ENCODE data around the gene ACTRT3. TPM values are rescaled to one million over a fixed set of nuclear protein-coding genes. Genes with fewer than 3 reads are reported as not detected.

The ACTRT3 gene
- total and polyA plus RNA-seq, 2 of the 13 experiments (the other 11 are each of a cell fraction or from before 2014, with no cell fraction given) = 0.42 to 0.97 TPM

DNA sequence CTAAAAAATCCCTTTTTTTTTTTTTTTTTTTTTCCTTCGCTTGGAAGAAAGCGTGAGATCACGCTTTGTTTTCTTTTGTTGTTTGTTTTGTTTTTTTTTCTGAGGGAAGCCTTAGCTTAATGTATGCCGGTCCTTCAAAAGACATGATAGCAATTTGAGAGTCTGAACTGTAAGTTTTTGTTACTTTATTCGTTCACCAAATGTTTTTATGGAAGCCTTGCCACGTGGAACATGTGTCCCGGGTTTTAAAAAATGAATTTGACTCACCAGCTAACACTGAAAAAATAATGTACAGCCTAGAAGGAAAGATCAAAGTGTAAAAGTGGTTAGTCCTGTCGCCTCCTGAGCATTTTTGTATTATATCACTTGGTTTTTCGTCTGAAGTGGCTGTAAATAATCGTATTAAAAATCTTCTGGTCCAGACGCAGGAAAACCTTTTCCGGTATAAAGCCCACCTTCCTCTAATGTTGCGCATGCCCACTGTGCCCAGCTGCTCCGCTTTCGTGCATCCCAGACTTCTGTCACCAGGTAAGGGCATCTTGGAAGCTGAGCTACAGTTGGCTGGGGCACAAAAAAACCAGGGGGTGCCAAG lies 3.0 kb upstream of the ACTRT3 start (continued):
- TF ChIP-seq, protein P1, sequence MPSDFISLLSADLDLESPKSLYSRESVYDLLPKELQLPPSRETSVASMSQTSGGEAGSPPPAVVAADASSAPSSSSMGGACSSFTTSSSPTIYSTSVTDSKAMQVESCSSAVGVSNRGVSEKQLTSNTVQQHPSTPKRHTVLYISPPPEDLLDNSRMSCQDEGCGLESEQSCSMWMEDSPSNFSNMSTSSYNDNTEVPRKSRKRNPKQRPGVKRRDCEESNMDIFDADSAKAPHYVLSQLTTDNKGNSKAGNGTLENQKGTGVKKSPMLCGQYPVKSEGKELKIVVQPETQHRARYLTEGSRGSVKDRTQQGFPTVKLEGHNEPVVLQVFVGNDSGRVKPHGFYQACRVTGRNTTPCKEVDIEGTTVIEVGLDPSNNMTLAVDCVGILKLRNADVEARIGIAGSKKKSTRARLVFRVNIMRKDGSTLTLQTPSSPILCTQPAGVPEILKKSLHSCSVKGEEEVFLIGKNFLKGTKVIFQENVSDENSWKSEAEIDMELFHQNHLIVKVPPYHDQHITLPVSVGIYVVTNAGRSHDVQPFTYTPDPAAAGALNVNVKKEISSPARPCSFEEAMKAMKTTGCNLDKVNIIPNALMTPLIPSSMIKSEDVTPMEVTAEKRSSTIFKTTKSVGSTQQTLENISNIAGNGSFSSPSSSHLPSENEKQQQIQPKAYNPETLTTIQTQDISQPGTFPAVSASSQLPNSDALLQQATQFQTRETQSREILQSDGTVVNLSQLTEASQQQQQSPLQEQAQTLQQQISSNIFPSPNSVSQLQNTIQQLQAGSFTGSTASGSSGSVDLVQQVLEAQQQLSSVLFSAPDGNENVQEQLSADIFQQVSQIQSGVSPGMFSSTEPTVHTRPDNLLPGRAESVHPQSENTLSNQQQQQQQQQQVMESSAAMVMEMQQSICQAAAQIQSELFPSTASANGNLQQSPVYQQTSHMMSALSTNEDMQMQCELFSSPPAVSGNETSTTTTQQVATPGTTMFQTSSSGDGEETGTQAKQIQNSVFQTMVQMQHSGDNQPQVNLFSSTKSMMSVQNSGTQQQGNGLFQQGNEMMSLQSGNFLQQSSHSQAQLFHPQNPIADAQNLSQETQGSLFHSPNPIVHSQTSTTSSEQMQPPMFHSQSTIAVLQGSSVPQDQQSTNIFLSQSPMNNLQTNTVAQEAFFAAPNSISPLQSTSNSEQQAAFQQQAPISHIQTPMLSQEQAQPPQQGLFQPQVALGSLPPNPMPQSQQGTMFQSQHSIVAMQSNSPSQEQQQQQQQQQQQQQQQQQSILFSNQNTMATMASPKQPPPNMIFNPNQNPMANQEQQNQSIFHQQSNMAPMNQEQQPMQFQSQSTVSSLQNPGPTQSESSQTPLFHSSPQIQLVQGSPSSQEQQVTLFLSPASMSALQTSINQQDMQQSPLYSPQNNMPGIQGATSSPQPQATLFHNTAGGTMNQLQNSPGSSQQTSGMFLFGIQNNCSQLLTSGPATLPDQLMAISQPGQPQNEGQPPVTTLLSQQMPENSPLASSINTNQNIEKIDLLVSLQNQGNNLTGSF (CRISPR knock-in tag; IDR thresholded peaks at IDR 0.05) = no peak
- TF ChIP-seq, protein P2, sequence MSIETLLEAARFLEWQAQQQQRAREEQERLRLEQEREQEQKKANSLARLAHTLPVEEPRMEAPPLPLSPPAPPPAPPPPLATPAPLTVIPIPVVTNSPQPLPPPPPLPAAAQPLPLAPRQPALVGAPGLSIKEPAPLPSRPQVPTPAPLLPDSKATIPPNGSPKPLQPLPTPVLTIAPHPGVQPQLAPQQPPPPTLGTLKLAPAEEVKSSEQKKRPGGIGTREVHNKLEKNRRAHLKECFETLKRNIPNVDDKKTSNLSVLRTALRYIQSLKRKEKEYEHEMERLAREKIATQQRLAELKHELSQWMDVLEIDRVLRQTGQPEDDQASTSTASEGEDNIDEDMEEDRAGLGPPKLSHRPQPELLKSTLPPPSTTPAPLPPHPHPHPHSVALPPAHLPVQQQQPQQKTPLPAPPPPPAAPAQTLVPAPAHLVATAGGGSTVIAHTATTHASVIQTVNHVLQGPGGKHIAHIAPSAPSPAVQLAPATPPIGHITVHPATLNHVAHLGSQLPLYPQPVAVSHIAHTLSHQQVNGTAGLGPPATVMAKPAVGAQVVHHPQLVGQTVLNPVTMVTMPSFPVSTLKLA (IDR thresholded peaks at IDR 0.05) = peak; percentile 20; the same call in 1 of the 2 replicates
- TF ChIP-seq ZNF160 (CRISPR knock-in tag; IDR thresholded peaks at IDR 0.05) = no peak
- 0 out of 2 replicates have a peak, but pooled peaks have one; percentile 19 for TF ChIP-seq TARDBP (CRISPR knock-in tag; IDR thresholded peaks at IDR 0.05)
- 0 out of 2 replicates have a peak, but pooled peaks have one; percentile 11 for TF ChIP-seq NFIC (IDR thresholded peaks at IDR 0.05; ENCODE audit: low read length)
- TF ChIP-seq, protein P3, sequence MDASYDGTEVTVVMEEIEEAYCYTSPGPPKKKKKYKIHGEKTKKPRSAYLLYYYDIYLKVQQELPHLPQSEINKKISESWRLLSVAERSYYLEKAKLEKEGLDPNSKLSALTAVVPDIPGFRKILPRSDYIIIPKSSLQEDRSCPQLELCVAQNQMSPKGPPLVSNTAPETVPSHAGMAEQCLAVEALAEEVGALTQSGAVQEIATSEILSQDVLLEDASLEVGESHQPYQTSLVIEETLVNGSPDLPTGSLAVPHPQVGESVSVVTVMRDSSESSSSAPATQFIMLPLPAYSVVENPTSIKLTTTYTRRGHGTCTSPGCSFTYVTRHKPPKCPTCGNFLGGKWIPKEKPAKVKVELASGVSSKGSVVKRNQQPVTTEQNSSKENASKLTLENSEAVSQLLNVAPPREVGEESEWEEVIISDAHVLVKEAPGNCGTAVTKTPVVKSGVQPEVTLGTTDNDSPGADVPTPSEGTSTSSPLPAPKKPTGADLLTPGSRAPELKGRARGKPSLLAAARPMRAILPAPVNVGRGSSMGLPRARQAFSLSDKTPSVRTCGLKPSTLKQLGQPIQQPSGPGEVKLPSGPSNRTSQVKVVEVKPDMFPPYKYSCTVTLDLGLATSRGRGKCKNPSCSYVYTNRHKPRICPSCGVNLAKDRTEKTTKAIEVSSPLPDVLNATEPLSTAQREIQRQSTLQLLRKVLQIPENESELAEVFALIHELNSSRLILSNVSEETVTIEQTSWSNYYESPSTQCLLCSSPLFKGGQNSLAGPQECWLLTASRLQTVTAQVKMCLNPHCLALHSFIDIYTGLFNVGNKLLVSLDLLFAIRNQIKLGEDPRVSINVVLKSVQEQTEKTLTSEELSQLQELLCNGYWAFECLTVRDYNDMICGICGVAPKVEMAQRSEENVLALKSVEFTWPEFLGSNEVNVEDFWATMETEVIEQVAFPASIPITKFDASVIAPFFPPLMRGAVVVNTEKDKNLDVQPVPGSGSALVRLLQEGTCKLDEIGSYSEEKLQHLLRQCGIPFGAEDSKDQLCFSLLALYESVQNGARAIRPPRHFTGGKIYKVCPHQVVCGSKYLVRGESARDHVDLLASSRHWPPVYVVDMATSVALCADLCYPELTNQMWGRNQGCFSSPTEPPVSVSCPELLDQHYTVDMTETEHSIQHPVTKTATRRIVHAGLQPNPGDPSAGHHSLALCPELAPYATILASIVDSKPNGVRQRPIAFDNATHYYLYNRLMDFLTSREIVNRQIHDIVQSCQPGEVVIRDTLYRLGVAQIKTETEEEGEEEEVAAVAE (CRISPR knock-in tag; IDR thresholded peaks at IDR 0.05; ENCODE audit: borderline replicate concordance) = 0 out of 2 replicates have a peak, but pooled peaks have one; percentile 14
- TF ChIP-seq ZNF17 (CRISPR knock-in tag; IDR thresholded peaks at IDR 0.05) = no peak
- TF ChIP-seq, protein P4, sequence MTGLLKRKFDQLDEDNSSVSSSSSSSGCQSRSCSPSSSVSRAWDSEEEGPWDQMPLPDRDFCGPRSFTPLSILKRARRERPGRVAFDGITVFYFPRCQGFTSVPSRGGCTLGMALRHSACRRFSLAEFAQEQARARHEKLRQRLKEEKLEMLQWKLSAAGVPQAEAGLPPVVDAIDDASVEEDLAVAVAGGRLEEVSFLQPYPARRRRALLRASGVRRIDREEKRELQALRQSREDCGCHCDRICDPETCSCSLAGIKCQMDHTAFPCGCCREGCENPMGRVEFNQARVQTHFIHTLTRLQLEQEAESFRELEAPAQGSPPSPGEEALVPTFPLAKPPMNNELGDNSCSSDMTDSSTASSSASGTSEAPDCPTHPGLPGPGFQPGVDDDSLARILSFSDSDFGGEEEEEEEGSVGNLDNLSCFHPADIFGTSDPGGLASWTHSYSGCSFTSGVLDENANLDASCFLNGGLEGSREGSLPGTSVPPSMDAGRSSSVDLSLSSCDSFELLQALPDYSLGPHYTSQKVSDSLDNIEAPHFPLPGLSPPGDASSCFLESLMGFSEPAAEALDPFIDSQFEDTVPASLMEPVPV (CRISPR knock-in tag; IDR thresholded peaks at IDR 0.05) = no peak
- TF ChIP-seq, protein P5, sequence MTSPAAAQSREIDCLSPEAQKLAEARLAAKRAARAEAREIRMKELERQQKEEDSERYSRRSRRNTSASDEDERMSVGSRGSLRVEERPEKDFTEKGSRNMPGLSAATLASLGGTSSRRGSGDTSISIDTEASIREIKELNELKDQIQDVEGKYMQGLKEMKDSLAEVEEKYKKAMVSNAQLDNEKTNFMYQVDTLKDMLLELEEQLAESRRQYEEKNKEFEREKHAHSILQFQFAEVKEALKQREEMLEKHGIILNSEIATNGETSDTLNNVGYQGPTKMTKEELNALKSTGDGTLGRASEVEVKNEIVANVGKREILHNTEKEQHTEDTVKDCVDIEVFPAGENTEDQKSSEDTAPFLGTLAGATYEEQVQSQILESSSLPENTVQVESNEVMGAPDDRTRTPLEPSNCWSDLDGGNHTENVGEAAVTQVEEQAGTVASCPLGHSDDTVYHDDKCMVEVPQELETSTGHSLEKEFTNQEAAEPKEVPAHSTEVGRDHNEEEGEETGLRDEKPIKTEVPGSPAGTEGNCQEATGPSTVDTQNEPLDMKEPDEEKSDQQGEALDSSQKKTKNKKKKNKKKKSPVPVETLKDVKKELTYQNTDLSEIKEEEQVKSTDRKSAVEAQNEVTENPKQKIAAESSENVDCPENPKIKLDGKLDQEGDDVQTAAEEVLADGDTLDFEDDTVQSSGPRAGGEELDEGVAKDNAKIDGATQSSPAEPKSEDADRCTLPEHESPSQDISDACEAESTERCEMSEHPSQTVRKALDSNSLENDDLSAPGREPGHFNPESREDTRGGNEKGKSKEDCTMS (CRISPR knock-in tag; conservative IDR thresholded peaks at IDR 0.05) = no peak
- TF ChIP-seq RNF2 (conservative IDR thresholded peaks at IDR 0.05; ENCODE audit: low read depth) = no peak; the same call in 1 of the 2 replicates
- TF ChIP-seq ZKSCAN8 (CRISPR knock-in tag; IDR thresholded peaks at IDR 0.05; ENCODE audit: borderline replicate concordance) = peak; percentile 11; the same call in 1 of the 2 replicates
